Measurements from ENCODE around the gene RCAN2.

The RCAN2 gene

DNA sequence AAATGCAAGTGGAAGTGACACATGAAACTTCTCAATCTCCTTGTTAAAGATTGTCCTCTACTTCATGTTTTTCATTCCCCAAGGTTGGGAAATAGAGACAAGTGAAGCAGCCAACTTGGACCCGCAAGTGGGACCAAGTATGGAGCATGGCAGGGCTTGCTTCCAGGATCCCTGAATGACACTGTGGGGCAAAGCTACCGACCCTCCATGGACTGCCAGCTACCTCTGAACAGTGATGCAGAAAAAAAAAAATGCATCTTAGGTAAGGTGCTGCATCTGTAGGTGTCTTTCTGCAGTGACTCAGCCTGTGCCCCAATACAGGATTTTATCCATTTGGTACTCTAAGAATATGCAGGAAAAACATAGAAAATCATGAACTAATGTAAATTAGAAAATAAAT, 201.4 kb downstream of the RCAN2 start:
- no peak for ATAC-seq

DNA sequence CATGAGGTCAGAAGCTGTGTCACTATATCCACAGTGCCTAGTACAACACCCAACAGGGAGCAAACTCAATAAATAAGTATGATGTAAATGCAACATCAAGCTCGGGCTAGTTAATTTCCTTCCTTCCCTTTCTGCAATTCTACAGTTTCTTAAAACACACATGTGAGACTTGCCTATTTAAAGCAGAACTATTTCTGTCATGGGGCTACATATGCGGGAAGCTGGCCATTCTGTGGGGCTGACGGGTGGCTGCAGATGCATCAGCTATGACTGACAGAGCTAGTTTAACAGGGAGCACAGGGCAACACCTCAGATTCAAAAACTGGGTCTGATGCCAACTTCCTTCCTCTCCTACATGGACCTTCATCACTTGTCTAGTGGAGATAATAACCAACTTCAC, 202.4 kb downstream of the RCAN2 start:
- no peak for ATAC-seq

DNA sequence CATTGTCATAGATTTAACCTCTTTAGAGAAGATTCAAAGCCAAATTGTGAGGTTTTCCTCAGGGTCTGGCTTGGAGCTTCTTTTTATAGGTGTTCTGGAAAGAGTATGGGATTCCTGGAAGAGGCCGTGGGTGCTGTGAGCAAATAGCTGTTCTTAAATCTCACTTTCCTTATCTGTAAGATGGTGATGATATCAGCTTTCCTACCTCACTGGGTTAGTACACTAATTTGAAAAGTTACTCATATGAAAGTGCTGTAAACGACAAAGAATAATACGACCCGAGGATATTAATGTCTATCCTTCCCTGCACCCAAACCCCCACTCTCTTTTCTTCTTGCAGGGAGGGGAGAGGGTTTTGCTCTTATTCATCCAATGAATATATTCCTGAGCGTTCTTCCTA, 203.6 kb downstream of the RCAN2 start:
- ATAC-seq: no peak

DNA sequence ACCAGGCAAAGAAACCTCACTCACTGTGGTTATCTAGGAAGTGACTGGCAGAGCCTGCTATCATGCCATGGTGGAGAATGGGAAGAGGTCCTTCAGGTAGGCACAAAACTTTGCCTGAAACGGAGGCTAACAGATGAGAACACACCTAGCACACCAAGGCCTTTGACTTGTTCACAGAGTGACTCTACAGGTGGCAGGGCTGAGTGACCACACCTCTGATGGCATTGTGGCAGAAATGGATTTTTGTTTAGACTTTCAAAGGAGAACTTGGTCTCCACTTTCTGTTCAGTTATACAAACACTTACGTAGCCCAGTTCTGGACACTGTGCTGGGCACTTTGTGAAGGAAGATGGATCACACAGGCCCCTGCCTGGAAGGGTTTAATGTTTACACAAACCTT, 204.2 kb downstream of the RCAN2 start:
- ATAC-seq: no peak

DNA sequence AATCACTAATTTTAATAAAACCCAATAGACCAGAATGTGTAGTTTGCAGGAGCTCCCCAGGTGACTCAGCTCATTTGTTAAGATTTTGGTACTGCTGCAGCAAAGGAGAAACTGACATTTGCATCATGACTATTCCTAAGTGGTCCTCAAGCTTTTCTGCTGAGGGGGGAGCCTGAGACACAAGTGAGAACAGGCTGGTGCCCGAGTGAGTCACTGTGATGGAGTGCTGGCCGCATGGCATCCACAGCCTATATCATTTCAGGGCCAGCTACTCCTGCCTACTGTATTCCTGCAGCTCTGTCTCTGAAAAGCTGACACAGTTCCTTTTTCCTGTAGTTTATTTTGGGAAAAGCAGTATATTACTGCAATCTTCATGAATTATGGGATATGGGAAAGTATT, 206.8 kb downstream of the RCAN2 start:
- ATAC-seq: no peak

DNA sequence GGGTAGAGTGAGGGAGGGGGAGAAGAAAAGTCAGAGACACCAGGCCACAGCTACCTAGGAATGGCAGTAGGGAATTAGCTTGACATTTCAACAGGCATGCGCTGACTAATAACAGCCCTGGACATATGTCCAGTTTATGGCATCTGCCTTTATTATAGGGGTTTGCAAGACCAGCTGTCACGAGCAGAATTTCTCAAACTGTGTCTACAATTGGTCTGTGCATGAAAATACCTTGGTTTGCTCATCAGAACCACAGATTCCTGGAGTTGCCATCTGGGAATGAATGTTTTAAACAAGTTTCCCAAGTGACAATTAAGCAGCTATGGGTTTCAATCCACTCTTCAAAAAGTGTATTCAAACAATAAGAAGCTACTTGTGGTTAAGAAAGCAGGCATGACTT, 210.1 kb downstream of the RCAN2 start:
- ATAC-seq: no peak

DNA sequence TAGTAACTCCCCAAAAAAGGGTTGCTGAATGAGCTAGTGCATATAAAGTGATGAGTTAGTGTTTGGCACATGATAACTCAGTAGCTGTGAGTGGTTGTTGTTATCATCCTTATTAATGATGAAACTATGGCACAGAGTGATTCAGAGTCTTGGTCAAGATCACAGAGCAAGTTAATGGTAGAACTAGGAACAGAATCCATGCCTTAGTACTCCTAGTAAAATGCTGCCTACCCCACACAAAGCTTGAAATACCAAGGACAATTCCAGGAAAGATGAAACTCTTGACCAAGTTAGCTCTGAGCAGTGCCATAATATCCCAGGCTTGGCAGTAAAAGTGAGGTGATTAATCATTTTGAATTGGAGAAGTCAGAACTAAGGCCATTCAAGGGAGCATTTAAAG, 211.4 kb downstream of the RCAN2 start:
- ATAC-seq: no peak

DNA sequence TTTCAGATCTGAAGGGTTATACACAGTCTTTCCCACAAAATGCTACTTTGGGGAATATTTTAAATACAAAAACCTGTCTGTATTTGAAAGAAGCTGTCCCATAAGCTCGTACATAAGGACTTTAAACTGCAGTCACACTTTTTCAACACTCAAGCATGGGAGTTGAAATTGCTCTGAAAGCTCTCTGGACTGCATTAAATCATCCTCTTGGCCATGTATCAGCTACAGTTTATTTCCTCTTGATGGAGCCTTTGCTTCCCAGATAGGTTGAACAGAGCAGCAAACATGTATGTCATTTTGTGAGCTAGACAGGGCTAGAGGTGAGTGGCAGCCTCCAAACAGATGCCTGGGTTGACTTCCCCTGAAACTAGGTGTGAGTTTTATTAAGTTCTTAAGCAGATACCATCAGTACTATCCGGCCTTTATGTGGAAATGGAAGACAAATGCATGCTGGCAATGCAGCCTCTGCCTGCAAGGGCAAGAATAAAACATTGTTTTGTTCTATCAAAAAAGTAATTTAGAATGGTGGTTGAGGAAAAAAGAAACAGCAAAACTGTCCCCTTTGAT, 214.6 kb downstream of the RCAN2 start:
- ATAC-seq: no peak

DNA sequence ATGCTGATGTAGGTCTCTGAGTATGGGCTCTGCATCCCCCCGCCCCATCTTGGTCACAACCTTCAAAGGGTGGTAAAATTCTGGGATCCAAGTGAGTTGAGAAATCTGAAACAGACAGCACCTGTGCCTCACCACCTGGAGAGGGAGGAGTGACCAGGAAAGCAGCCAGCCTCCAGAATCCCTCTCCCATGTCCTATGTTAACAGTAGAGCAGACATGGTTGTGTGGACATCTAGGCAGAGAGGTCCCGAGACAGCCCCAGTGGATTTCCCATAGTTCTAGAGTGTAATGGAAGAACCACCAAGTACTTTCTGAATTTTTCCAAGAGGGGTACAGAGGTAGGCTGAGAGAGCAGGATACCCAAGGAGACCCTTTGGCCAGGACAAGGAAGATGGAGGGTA, 216.7 kb downstream of the RCAN2 start:
- no peak for ATAC-seq

DNA sequence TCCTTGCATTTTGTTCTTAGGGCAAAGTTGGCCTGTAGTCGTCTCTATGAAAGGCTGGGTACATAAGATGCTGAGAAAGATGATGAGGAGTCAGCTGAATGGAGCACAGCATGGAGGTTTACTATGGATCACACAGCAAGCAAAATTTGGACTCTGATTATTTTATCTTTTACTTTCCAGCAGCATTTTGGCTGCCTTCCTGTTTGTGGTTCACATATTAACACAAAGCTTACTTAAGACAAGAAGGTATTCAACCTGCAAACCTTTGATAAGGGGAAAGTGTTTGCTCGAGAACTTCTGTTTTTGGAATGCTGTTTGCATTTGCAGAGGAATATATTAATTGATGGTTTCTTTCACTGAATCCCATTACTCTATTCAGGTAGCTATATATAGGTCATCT, 217.3 kb downstream of the RCAN2 start:
- no peak for ATAC-seq

DNA sequence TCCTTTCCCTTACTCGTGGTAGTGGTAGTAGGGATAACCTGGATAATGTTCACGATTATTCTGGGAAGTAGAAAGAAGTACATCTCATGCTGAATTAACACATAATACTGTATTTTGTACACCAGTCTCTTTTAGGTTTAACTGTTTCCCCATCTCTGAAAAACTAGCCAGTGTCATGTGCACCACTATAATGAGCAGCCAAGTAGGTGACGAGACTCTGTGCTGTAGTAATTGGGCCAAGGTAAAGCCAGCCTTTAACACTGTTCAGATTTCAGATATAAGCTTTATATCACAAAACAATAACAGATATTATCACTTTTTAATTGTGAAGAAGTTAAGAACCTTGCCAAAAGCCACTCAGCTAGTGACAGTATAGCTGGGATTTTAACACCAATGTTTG, 219.5 kb downstream of the RCAN2 start:
- ATAC-seq: no peak

DNA sequence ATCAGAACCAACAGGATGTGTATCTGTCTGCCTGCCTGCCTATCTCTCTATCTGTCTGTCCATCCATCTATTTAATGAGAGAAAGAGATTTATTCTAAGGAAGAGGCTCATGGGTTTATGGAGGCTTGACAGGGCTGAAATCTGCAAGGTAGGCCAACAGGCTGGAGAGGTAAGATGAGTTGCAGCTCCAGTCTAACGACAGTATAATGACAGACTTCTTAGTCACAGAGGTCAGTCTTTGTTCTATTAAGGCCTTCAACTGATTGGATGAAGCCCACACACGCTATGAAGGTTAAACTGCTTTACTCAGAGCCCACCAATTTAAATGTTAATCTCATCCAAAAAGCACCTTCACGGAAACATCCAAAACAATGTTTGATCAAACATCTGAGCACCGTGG, 220.1 kb downstream of the RCAN2 start:
- no peak for ATAC-seq

DNA sequence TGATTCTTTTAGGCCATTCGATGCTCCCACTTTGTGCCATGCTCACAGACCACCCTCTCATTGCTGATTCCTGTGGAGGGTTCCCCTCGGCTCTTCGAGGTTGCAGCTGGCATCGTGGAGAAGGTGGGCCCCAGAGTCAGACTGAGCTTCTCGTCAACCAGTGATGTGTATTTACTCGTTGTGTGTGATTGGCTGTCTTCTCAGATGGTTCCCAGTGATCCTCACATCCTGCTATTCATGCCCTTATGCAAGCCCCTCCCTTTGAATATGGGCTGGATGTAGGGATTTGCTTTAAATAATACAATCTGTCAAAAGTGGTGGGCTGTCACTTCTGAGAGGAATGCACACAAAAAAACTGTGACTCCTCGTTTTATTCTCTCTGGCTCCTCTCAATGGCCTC, 220.9 kb downstream of the RCAN2 start:
- no peak for ATAC-seq

DNA sequence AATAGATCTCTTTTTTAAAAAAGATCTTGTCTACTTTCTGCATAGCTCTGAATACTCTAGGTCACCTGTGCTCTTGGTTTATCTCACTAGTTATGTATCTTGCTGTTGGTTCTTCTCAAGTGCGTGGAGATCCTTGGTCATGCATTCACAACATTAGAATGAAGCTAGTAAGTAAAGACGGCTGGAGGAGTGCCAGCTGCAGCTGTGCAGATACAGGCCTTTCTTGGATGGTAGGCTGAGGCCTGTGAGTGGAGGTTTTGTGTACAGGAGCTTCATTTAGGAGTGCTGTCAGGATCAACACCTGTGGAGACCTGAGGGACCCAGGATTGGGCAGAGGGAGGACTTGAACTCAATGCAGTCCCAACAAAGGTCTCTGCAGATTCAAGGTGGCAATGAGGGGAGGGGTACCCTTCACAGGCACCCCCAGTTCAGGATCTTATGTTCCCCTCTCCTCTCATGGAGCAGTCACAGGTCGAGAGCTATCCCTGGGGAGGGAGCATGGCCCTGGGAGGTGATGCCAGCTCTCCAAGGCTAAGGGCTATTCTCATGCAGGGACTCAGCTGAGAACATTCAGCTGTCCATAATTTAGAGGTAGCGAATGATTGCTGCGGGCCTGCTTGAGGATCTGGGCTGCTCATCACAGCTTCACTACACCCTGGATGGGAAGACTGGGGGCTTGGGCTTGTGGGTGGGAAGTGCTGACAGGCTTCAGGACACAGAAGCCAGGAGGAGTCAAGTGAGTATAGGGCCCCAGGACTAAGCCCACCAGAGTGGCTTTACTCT, 221.6 kb downstream of the RCAN2 start:
- ATAC-seq: no peak

DNA sequence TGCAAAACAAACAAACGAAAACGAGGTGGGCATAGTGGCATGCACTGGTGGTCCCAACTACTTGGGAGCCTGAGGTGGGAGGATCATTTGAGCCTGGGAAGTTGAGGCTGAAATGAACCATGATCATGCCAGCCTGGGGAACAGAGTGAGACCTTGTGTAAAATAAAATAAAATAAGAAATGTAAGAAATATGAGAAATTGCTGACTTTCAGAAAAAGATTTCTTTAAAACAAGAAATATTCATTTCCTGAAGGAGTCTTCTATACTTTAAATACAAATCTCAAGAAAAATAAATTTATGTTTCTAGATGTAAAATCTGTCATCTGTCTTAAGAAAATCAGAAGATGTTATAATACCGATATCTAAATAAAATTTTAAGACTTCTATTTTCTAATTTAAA, 223.7 kb downstream of the RCAN2 start:
- ATAC-seq: no peak

DNA sequence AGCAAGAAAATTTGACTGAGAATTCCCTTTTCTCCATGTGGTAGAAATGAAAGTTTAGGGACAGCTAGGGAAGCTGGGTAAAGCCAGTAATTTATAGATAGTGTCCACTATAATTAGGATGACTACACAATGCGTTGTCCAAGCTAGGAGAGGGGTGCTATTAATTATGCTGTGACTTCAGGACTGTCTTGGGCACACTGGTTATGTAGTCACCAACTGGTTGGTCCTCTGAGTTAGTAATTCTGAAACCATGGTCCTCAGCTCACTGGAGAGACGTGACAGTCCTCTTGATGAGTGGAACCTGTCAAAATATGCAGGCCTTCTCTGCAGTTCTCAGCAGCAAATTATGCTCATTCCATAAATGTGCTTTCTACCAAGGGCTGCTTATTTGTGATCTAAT, 225.9 kb downstream of the RCAN2 start:
- no peak for ATAC-seq

DNA sequence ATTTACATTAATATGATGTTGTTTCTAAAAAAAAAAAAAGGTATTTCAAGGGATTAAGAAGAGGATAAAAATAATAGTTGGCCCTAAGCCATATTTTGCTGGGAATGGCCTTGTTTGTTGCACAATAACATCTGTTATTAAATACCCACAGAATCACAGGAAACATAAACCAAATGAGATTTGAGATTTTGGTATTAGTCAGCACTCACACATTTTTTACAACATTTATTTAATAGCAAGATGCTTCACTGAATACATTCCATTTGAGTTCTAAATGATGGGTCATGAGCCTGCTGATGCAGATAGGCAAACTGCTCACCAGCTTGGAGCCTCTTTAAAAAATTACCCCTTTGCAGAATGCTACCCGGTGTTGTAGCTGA, 227.6 kb downstream of the RCAN2 start:
- ATAC-seq: no peak

DNA sequence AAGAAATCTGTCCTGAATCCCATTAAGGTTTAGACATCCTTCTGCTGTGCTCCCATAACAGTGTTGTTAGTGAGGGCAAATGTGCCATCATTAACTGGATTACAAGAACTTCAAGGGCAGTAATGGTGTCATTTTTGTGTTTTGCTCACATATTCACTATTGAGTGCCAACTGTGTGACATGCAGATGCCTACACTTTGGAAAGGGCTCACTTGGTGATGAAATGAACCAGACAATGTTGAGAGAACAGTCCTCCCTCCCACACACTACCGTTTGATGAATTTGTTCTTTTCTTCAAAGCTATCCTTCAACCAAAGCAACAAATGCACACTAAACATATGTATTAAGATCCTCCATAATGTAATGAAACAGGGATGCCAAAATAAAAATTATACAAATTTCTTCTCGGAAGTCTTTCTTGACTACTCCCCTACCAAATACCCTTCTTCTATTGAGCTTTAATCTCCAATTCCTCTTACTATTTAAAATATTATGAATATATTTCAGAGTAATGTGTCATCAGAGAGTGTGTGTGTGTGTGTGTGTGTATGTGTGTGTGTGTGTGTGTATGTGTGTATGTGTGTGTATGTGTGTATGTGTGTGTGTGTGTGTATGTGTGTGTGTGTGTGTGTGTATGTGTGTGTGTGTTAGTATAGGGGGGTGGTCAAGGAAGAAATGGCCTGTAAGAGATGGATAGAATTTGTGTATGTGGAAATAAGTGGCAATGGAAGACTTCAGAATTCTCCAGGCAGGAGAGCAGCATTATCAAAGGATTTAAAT, 228.1 kb downstream of the RCAN2 start:
- ATAC-seq: no peak

DNA sequence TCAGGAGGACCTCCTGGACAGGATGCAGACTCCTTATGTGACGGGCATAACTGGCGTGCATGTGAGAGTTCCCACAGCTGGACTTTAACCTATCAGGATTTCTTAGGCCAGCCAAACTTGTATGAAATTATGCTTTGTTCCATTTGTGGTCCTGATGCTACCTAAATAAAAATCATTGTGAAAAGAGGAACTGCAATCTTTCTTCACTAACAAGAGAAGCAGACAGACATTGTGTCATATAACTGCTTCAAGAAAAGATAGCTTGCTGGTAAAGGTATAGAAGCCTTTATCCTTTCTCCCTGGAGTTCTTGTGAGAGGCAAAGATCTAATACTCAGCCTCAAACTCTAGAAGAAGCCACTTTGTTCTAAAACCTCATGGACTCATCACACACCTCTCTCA, 233.0 kb downstream of the RCAN2 start:
- no peak for ATAC-seq

DNA sequence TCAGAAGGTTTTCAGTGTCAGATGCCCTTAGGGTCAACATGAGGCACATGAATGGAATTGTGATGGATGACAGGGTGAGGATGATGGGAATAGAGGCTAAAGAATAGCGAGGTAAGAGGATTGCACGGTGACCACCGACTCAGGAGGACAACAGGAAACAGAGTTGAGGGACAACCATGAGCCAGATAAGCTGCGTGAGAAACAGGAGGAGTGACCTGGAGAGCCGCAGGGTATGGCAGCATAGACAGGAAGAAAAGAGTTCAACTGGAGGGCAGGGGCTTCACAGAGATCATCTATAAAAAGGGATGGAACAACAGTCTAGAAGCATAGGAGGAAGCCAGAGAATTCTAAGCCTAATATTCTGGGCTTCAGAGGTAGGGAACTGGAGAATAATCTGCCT, 235.7 kb downstream of the RCAN2 start:
- ATAC-seq: no peak

DNA sequence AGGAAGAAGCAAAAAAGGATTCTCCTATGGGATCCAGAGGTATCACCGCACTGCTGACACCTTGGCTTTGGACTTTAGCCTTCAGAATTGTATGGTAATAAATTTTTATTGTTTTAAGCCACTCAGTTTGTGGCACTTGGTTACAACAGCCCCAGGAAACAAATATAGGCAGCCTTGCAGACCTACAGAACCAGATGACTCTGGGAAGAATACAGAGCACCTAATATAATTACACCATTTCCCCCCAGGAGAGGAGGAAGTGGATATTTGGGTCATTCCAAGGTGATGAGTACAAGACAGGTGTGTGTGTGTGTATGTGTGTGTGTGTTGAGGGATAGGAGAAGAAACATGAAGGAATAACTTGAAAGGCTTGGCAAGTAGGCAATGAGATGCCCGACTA, 236.3 kb downstream of the RCAN2 start:
- ATAC-seq: no peak

DNA sequence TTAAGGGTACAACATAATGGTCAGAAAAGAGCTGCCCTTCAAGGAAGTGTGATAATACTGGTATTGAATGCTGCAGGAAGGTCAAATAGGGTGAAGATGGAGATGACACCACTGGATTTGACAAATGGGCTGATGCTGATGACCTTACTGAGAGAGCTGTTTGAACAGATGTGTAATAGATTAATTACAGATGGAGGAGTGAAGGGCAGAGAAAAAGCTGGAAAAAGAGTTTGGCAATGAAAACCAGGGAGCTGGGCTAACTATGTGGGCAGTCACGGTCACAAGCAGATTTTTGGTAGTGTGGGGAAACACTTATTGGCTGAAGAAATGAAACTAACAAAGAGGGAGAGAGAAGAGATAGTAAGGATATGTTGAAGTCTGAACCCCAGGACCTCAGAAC, 236.9 kb downstream of the RCAN2 start:
- no peak for ATAC-seq

DNA sequence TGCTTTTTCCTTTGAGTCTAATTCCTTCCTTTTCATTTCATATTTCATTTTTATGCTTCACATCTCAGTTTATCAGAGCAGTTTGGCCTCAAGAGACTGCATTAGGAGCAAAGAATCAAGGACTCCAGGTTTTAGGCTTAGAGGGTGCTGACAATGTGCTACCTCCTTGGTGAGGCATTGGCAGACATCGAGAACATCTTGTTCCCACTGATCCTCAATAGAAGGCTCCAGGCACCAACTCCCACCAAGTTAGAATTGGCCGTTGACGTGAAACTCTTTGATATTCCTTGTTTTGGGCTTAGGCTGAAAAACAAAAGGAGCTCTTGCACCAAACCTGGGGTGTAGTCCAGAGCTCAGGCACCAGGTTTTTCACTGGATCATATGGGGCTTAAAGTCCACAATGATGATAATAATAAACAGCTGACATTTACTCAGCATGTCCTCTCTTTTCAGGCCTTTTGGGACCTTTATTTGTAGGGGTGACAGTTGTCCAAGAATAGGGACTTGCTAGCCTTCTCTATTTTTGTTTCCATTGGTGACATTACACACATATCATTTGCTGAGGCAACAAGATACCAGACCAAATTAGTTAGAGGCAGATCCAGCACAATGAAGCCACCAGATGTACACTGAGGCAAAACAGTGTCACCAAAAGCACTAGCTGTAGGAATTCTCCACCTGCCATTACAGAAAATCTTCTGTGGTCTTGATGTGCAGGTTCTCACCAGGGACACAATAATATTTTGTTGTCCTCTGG, 239.5 kb downstream of the RCAN2 start:
- ATAC-seq: no peak

DNA sequence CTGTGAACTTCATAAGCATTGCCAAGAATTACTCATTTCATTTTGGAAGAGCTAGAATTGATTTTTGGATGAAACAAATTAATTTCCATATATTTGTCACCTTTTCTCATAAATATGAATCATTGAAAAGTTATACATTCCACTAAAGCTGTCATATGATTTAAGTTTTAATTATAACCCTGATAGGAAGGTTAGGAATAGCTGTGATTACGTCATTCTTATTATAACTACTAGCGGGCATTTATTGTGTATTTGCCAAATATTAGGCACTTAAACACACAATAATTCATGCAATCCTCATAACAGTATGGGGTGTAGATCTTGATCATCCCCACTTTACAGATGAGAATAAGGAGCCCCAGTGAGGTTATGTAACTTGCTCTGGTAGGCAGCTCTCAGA, 243.1 kb downstream of the RCAN2 start:
- no peak for ATAC-seq

All from activated CD4-positive, CD25-positive, alpha-beta regulatory T cell treated with anti-CD3 and anti-CD28 coated beads, Interleukin-2, amount 50 U/mL, for 24 hours (primary cell).